ENCODE measurements around the gene CLDN34.

DNA sequence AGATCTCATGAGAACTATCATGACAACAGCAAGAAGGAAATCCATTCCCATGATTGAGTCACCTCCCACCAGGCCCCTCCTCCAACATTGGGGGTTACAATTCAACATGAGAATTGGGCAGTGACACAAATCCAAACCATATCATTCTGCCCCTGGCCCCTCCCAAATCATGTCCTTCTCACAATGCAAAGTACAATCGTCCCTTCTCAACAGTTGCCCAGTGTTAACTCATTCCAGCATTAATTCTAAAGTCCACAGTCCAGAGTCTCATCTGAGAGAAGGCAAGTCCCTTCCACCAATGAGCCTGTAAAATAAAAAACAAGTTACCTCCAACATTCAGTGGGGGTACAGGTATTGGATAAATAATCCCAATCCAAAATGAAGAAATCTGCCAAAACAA, 14.9 kb upstream of the CLDN34 start:
- TF ChIP-seq TAF1 (IDR thresholded peaks at IDR 0.05; ENCODE audit: low read depth, low read length), result no peak
- no peak for TF ChIP-seq POLR2A (IDR thresholded peaks at IDR 0.05; ENCODE audit: low read depth, low read length)
- TF ChIP-seq PAX5 (IDR thresholded peaks at IDR 0.05; ENCODE audit: insufficient read depth, low read length, severe bottlenecking), result no peak
- no peak for TF ChIP-seq POLR2AphosphoS5 (IDR thresholded peaks at IDR 0.05; ENCODE audit: low read depth, low read length)
